GM12878 (cell line): Measurements from ENCODE around the gene OS9. TPM values are rescaled to one million over a fixed set of nuclear protein-coding genes. Genes with fewer than 3 reads are reported as not detected.

Experiments
- BRCA1 ChIP-seq: IDR thresholded peaks from 2 replicates; pipeline ENCODE4 v1.6.1; 2011; ENCODE audit warnings: low read depth, low read length, improper control_type of control experiment
- CEBPB ChIP-seq, 2 experiments: fragments of 150-350 bp in 1 of 2; IDR thresholded peaks; 2 replicates each; pipeline ENCODE4 v1.6.1; 2012 to 2014; ENCODE audit warnings: low read depth in 2 of 2, low read length in 2 of 2, borderline replicate concordance in 1 of 2, inconsistent platforms in 1 of 2
- SMAD5 ChIP-seq: IDR thresholded peaks from 2 replicates; pipeline ENCODE4 v1.6.1; 2016; ENCODE audit warnings: antibody characterized with exemption, low read depth
- polyA plus RNA-seq, 11 experiments: library from polyadenylated mRNA; depleted of rRNA in 4 of 11; unstranded in 6 of 11; stranded (reverse) in 5 of 11; fragments of >200 nt; fragmentation: Nextera tagmentation in 4 of 11; fragmentation: Illumina TruSeq in 1 of 11; extraction: Ambion mirVana in 4 of 11; extraction: Trizol in 1 of 11; gene quantifications; 1 replicate in 1 of 11; 2 replicates in 10 of 11; pipeline versions ENCODE4 v1.2.1 to v1.2.3, GENCODE V29; 2011 to 2016; ENCODE audit warnings: inconsistent platforms in 2 of 11, missing spikeins in 2 of 11, low read depth in 1 of 11
- total RNA-seq, 4 experiments: library from RNA; depleted of rRNA in 3 of 4; stranded (reverse); fragments of >200 nt in 3 of 4; fragmentation: Illumina TruSeq in 1 of 4; extraction: Trizol in 1 of 4; gene quantifications; 2 replicates each; pipeline versions ENCODE4 v1.2.1 to v1.2.3, GENCODE V29; 2013 to 2021
- TF ChIP-seq, protein P1 (sequence below): fragments of 450-650 bp; IDR thresholded peaks from 2 replicates; pipeline ENCODE4 v1.6.1; 2016; ENCODE audit warnings: mild to moderate bottlenecking, moderate library complexity, borderline replicate concordance
- TF ChIP-seq, protein P2 (sequence below): fragments of 450-650 bp; formaldehyde crosslinking; IDR thresholded peaks from 2 replicates; pipeline ENCODE4 v1.4.0; 2022; ENCODE audit warnings: mild to moderate bottlenecking, moderate library complexity

OS9 gene
- total and polyA plus RNA-seq, 10 of the 15 experiments (the other 5 are each of a cell fraction or from before 2014, with no cell fraction given) = 5.2 to 106 (median 79.1) TPM

DNA sequence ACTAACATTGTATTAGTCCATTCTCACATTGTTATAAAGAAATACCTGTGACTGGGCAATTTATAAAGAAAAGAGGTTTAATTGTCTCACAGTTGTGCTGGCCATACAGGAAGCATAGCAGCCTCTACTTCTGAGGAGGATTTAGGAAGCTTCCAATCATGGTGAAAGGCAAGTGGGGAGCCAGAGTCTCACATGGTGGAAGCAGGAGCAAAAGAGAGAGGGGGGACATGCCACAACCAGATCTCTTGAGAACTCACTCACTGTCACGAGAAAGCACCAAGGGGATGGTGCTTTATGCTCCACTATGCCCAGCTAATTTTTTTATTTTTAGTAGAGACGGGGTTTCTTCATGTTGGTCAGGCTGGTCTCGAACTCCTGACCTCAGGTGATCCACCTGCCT lies 13.3 kb downstream of the OS9 start (continued):
- TF ChIP-seq, protein P1, sequence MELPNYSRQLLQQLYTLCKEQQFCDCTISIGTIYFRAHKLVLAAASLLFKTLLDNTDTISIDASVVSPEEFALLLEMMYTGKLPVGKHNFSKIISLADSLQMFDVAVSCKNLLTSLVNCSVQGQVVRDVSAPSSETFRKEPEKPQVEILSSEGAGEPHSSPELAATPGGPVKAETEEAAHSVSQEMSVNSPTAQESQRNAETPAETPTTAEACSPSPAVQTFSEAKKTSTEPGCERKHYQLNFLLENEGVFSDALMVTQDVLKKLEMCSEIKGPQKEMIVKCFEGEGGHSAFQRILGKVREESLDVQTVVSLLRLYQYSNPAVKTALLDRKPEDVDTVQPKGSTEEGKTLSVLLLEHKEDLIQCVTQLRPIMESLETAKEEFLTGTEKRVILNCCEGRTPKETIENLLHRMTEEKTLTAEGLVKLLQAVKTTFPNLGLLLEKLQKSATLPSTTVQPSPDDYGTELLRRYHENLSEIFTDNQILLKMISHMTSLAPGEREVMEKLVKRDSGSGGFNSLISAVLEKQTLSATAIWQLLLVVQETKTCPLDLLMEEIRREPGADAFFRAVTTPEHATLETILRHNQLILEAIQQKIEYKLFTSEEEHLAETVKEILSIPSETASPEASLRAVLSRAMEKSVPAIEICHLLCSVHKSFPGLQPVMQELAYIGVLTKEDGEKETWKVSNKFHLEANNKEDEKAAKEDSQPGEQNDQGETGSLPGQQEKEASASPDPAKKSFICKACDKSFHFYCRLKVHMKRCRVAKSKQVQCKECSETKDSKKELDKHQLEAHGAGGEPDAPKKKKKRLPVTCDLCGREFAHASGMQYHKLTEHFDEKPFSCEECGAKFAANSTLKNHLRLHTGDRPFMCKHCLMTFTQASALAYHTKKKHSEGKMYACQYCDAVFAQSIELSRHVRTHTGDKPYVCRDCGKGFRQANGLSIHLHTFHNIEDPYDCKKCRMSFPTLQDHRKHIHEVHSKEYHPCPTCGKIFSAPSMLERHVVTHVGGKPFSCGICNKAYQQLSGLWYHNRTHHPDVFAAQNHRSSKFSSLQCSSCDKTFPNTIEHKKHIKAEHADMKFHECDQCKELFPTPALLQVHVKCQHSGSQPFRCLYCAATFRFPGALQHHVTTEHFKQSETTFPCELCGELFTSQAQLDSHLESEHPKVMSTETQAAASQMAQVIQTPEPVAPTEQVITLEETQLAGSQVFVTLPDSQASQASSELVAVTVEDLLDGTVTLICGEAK = no peak
- TF ChIP-seq, protein P2, sequence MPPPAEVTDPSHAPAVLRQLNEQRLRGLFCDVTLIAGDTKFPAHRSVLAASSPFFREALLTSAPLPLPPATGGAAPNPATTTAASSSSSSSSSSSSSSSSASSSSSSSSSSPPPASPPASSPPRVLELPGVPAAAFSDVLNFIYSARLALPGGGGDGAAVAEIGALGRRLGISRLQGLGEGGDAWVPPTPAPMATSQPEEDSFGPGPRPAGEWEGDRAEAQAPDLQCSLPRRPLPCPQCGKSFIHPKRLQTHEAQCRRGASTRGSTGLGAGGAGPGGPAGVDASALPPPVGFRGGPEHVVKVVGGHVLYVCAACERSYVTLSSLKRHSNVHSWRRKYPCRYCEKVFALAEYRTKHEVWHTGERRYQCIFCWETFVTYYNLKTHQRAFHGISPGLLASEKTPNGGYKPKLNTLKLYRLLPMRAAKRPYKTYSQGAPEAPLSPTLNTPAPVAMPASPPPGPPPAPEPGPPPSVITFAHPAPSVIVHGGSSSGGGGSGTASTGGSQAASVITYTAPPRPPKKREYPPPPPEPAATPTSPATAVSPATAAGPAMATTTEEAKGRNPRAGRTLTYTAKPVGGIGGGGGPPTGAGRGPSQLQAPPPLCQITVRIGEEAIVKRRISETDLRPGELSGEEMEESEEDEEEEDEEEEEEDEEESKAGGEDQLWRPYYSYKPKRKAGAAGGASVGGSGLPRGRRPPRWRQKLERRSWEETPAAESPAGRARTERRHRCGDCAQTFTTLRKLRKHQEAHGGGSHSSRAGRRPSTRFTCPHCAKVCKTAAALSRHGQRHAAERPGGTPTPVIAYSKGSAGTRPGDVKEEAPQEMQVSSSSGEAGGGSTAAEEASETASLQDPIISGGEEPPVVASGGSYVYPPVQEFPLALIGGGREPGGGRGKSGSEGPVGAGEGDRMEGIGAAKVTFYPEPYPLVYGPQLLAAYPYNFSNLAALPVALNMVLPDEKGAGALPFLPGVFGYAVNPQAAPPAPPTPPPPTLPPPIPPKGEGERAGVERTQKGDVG = no peak
- TF ChIP-seq SMAD5 (no peak), BRCA1 (no peak), CEBPB (IDR thresholded peaks at IDR 0.05; ENCODE audit: borderline replicate concordance in 1 of 2, low read depth in 2 of 2, low read length in 2 of 2) (no peak)
